HepG2 (cell line): ENCODE results near the gene ZNF548. TPM values are rescaled to one million over a fixed set of nuclear protein-coding genes. Genes with fewer than 3 reads are reported as not detected.
A peak's percentile ranks its signal among the peaks of the same experiment; 100 is the strongest.

Experiments
- ATF7 ChIP-seq, 2 experiments: fragments of 450-650 bp in 1 of 2; sonication (generic) in 1 of 2; formaldehyde crosslinking in 1 of 2; IDR thresholded peaks; 2 replicates each; pipeline versions ENCODE4 v1.4.0 to v1.6.1; 2016 to 2020; ENCODE audit warnings: antibody characterized with exemption in 1 of 2, mild to moderate bottlenecking in 1 of 2, missing genetic modification reagents in 1 of 2
- ATRX ChIP-seq: sonication (generic); formaldehyde crosslinking; IDR thresholded peaks from 2 replicates; pipeline ENCODE4 v1.4.0; 2020; ENCODE audit warnings: missing genetic modification reagents, borderline replicate concordance
- NFYB ChIP-seq: sonication (generic); formaldehyde crosslinking; IDR thresholded peaks from 2 replicates; pipeline ENCODE4 v1.4.0; 2020; ENCODE audit warnings: missing genetic modification reagents
- RCOR2 ChIP-seq: IDR thresholded peaks from 2 replicates; pipeline ENCODE4 v1.6.1; 2016; ENCODE audit warnings: missing biosample characterization, missing genetic modification reagents
- TAF1 ChIP-seq: sonication (generic); formaldehyde crosslinking; IDR thresholded peaks from 2 replicates; pipeline ENCODE4 v1.4.0; 2020; ENCODE audit warnings: missing genetic modification reagents
- ZBTB34 ChIP-seq: sonication (generic); formaldehyde crosslinking; IDR thresholded peaks from 2 replicates; pipeline ENCODE4 v1.8.0; 2022; ENCODE audit warnings: mild to moderate bottlenecking, missing genetic modification reagents
- ZFP36 ChIP-seq: fragments of 150-350 bp; IDR thresholded peaks from 2 replicates; pipeline ENCODE4 v1.6.1; 2018; ENCODE audit warnings: borderline replicate concordance, low read length, low read depth; ENCODE audit not compliant: partially characterized antibody
- ZFP82 ChIP-seq: sonication (generic); formaldehyde crosslinking; IDR thresholded peaks from 2 replicates; pipeline ENCODE4 v1.5.1; 2020; ENCODE audit warnings: mild to moderate bottlenecking, missing genetic modification reagents, borderline replicate concordance
- ZFP90 ChIP-seq: sonication (generic); formaldehyde crosslinking; IDR thresholded peaks from 2 replicates; pipeline ENCODE4 v1.8.0; 2022; ENCODE audit warnings: missing genetic modification reagents, mild to moderate bottlenecking, inconsistent platforms, borderline replicate concordance
- ZNF143 ChIP-seq: sonication (generic); formaldehyde crosslinking; IDR thresholded peaks from 2 replicates; pipeline ENCODE4 v1.4.0; 2020; ENCODE audit warnings: missing genetic modification reagents
- ZNF256 ChIP-seq: sonication (generic); formaldehyde crosslinking; conservative IDR thresholded peaks from 2 replicates; pipeline ENCODE4 v1.4.0; 2020; ENCODE audit warnings: missing genetic modification reagents
- ZNF350 ChIP-seq: sonication (generic); formaldehyde crosslinking; IDR thresholded peaks from 2 replicates; pipeline ENCODE4 v1.4.0; 2020; ENCODE audit warnings: mild to moderate bottlenecking, low read depth, missing genetic modification reagents, borderline replicate concordance
- ZNF567 ChIP-seq: sonication (generic); formaldehyde crosslinking; IDR thresholded peaks from 2 replicates; pipeline ENCODE4 v1.8.1; 2023; ENCODE audit warnings: mild to moderate bottlenecking, missing genetic modification reagents, borderline replicate concordance
- polyA plus RNA-seq, 8 experiments: library from polyadenylated mRNA; depleted of rRNA in 3 of 8; stranded (reverse) in 7 of 8; unstranded in 1 of 8; fragments of >200 nt; fragmentation: Illumina TruSeq in 4 of 8; extraction: Trizol in 4 of 8; gene quantifications; 2 replicates each; pipeline versions ENCODE4 v1.2.1 to v1.2.3, GENCODE V29; 2011 to 2016; ENCODE audit warnings: low read depth in 4 of 8, missing spikeins in 1 of 8, mixed read lengths in 1 of 8; ENCODE audit not compliant: insufficient read depth in 1 of 8
- total RNA-seq, 5 experiments: library from RNA; depleted of rRNA; stranded (reverse); fragments of >200 nt; fragmentation: Illumina TruSeq; extraction: Trizol; gene quantifications; 2 replicates each; pipeline ENCODE4 v1.2.3, GENCODE V29; 2016; ENCODE audit warnings: low read depth in 1 of 5
- TF ChIP-seq, protein P1 (sequence below): IDR thresholded peaks from 2 replicates; pipeline ENCODE4 v1.6.1; 2016; ENCODE audit warnings: low read depth, missing genetic modification reagents, missing compliant biosample characterization
- TF ChIP-seq, protein P2 (sequence below): sonication (generic); formaldehyde crosslinking; IDR thresholded peaks from 2 replicates; pipeline ENCODE4 v1.4.0; 2020; ENCODE audit warnings: missing genetic modification reagents
- TF ChIP-seq, protein P3 (sequence below): sonication (generic); formaldehyde crosslinking; IDR thresholded peaks from 2 replicates; pipeline ENCODE4; 2020; ENCODE audit warnings: missing genetic modification reagents, mild to moderate bottlenecking, borderline replicate concordance

ZNF548 gene
- total and polyA plus RNA-seq, 2 of the 13 experiments (the other 11 are each of a cell fraction or from before 2014, with no cell fraction given), result 19.6 to 24.9 TPM

DNA sequence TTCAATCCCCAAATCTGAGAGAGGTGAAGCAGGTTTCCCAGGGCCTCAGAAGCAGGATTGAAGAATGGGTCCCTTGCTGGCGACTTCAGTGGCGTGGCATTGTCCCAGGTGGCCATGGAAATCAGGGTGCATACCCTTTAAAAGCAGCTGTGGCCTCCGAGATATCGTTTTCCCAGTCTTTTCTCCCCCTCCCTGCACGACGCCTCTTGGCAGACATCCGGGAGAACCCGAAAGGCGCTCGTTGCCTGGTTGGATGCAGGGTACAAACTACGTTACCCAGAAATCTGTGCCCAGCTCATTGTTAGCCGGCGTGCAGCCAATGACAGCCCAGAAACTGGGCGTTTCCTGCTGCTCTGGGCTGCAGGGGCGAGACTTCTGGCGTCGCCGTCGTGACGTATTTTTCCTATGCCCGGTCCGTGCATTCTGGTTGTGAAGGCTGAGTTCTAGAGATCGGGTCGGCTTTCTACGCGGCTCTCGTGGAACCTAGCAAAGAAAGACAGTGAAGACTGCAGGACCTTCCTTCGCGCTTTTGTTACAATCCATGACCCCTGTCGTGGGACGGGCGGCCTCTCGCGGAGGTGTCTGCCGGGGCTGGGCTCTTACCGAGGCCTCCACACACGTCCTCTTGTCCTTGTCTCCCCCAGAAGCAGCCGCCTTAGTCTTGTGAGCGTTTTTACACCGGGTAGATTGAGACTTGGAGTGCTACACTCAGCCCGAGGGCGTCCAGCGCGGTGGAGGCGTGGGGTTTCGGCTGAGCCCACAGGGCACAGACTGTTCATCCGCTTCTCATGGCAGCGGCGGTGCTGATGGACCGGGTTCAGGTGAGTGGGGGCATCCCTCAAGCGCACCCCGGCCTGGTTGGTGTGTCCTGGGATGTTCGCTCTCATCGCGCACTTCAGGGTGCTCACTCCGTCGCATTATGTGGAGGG, 38.5 kb upstream of the ZNF548 start, which contains the start of gene ZNF304 (continued):
- TF ChIP-seq RCOR2 (CRISPR knock-in tag) (no peak), ATF7 (IDR thresholded peaks at IDR 0.05) (no peak), ATF7 (CRISPR knock-in tag; IDR thresholded peaks at IDR 0.05) (0 out of 2 replicates have a peak, but pooled peaks have one; percentile 57), ZFP36 (no peak), ATRX (CRISPR knock-in tag) (no peak), NFYB (peak; percentile 90), ZNF256 (CRISPR knock-in tag) (no peak), ZNF143 (CRISPR knock-in tag) (peak; percentile 96), ZFP90 (CRISPR knock-in tag) (no peak), ZNF350 (CRISPR knock-in tag) (peak; percentile 56; the same call in 1 of the 2 replicates), ZNF567 (no peak), ZBTB34 (CRISPR knock-in tag) (0 out of 2 replicates have a peak, but pooled peaks have one; percentile 25), TAF1 (CRISPR knock-in tag) (peak; percentile 60; the same call in 1 of the 2 replicates), ZFP82 (CRISPR knock-in tag) (no peak)
- TF ChIP-seq, protein P1, sequence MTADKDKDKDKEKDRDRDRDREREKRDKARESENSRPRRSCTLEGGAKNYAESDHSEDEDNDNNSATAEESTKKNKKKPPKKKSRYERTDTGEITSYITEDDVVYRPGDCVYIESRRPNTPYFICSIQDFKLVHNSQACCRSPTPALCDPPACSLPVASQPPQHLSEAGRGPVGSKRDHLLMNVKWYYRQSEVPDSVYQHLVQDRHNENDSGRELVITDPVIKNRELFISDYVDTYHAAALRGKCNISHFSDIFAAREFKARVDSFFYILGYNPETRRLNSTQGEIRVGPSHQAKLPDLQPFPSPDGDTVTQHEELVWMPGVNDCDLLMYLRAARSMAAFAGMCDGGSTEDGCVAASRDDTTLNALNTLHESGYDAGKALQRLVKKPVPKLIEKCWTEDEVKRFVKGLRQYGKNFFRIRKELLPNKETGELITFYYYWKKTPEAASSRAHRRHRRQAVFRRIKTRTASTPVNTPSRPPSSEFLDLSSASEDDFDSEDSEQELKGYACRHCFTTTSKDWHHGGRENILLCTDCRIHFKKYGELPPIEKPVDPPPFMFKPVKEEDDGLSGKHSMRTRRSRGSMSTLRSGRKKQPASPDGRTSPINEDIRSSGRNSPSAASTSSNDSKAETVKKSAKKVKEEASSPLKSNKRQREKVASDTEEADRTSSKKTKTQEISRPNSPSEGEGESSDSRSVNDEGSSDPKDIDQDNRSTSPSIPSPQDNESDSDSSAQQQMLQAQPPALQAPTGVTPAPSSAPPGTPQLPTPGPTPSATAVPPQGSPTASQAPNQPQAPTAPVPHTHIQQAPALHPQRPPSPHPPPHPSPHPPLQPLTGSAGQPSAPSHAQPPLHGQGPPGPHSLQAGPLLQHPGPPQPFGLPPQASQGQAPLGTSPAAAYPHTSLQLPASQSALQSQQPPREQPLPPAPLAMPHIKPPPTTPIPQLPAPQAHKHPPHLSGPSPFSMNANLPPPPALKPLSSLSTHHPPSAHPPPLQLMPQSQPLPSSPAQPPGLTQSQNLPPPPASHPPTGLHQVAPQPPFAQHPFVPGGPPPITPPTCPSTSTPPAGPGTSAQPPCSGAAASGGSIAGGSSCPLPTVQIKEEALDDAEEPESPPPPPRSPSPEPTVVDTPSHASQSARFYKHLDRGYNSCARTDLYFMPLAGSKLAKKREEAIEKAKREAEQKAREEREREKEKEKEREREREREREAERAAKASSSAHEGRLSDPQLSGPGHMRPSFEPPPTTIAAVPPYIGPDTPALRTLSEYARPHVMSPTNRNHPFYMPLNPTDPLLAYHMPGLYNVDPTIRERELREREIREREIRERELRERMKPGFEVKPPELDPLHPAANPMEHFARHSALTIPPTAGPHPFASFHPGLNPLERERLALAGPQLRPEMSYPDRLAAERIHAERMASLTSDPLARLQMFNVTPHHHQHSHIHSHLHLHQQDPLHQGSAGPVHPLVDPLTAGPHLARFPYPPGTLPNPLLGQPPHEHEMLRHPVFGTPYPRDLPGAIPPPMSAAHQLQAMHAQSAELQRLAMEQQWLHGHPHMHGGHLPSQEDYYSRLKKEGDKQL, result no peak
- TF ChIP-seq, protein P2, sequence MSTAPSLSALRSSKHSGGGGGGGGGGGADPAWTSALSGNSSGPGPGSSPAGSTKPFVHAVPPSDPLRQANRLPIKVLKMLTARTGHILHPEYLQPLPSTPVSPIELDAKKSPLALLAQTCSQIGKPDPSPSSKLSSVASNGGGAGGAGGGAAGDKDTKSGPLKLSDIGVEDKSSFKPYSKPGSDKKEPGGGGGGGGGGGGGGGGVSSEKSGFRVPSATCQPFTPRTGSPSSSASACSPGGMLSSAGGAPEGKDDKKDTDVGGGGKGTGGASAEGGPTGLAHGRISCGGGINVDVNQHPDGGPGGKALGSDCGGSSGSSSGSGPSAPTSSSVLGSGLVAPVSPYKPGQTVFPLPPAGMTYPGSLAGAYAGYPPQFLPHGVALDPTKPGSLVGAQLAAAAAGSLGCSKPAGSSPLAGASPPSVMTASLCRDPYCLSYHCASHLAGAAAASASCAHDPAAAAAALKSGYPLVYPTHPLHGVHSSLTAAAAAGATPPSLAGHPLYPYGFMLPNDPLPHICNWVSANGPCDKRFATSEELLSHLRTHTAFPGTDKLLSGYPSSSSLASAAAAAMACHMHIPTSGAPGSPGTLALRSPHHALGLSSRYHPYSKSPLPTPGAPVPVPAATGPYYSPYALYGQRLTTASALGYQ, result no peak
- TF ChIP-seq, protein P3, sequence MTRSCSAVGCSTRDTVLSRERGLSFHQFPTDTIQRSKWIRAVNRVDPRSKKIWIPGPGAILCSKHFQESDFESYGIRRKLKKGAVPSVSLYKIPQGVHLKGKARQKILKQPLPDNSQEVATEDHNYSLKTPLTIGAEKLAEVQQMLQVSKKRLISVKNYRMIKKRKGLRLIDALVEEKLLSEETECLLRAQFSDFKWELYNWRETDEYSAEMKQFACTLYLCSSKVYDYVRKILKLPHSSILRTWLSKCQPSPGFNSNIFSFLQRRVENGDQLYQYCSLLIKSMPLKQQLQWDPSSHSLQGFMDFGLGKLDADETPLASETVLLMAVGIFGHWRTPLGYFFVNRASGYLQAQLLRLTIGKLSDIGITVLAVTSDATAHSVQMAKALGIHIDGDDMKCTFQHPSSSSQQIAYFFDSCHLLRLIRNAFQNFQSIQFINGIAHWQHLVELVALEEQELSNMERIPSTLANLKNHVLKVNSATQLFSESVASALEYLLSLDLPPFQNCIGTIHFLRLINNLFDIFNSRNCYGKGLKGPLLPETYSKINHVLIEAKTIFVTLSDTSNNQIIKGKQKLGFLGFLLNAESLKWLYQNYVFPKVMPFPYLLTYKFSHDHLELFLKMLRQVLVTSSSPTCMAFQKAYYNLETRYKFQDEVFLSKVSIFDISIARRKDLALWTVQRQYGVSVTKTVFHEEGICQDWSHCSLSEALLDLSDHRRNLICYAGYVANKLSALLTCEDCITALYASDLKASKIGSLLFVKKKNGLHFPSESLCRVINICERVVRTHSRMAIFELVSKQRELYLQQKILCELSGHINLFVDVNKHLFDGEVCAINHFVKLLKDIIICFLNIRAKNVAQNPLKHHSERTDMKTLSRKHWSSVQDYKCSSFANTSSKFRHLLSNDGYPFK, result no peak; the same call in 1 of the 2 replicates
